GM13976 (cell line): Measurements from ENCODE around the gene ABTB2.

ENCODE experiments used
- DNase-seq: peaks from one replicate; pipeline ENCODE4 v3.0.0; 2012; ENCODE audit warnings: low spot score
- in situ Hi-C: fragments of 300-500 bp; cut with MboI; formaldehyde crosslinking; loops from one replicate; pipeline ENCODE4 v1.12.0; 2022; ENCODE audit warnings: low sequenced_read_pairs, mixed read lengths, inconsistent platforms; ENCODE audit not compliant: unreplicated experiment
- TF ChIP-seq, protein P1 (sequence below): IDR thresholded peaks from 2 replicates; pipeline ENCODE4 v1.5.1; 2012; ENCODE audit warnings: borderline replicate concordance, mild to moderate bottlenecking; ENCODE audit not compliant: insufficient read depth; ENCODE audit errors: extremely low read depth, missing control alignments, control extremely low read depth

ABTB2 gene

DNA sequence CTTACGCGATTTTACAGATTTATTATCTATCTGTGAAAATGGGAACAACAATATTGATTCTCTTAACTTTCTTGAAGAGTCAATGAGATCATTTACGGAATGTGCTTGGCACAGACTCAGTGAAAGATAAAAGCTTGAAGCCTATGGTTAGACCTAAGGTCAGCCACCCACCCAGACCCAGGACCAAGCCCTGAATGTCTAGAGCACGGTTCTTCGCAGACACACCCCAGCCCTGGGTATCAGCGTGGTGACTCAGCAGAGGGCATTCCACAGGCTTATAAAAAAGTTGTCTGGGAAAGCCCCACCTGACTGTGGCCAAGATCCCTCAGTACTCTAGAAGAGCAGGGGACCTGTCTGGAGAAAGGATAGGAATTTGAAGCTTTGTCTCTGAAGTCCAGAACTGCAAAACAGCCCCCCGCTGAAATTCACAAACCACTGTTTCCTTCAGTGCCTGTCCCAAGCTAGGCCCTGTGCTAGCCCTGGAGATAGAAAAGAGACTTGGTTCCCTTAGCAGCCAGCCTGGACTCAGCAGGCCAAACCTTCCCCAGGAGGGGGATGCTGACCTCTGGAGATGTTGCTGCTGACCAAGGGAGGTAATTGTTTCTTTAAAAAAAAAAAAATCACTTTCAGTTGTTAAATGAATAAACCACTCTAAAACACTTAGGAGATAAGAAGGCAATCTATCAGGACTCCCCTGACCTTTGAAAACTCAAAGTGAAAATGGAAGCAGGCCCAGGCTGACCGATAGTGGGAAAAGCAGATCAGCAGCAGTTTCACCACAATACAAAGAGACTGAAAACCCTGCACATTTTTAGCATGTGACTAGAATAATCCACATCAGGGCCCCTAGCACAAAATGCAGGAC is 114.0 kb downstream of the ABTB2 start:
- in situ Hi-C loops: no loop called here
- DNase-seq: peak; percentile 73
- TF ChIP-seq, protein P1, sequence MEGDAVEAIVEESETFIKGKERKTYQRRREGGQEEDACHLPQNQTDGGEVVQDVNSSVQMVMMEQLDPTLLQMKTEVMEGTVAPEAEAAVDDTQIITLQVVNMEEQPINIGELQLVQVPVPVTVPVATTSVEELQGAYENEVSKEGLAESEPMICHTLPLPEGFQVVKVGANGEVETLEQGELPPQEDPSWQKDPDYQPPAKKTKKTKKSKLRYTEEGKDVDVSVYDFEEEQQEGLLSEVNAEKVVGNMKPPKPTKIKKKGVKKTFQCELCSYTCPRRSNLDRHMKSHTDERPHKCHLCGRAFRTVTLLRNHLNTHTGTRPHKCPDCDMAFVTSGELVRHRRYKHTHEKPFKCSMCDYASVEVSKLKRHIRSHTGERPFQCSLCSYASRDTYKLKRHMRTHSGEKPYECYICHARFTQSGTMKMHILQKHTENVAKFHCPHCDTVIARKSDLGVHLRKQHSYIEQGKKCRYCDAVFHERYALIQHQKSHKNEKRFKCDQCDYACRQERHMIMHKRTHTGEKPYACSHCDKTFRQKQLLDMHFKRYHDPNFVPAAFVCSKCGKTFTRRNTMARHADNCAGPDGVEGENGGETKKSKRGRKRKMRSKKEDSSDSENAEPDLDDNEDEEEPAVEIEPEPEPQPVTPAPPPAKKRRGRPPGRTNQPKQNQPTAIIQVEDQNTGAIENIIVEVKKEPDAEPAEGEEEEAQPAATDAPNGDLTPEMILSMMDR: no peak

DNA sequence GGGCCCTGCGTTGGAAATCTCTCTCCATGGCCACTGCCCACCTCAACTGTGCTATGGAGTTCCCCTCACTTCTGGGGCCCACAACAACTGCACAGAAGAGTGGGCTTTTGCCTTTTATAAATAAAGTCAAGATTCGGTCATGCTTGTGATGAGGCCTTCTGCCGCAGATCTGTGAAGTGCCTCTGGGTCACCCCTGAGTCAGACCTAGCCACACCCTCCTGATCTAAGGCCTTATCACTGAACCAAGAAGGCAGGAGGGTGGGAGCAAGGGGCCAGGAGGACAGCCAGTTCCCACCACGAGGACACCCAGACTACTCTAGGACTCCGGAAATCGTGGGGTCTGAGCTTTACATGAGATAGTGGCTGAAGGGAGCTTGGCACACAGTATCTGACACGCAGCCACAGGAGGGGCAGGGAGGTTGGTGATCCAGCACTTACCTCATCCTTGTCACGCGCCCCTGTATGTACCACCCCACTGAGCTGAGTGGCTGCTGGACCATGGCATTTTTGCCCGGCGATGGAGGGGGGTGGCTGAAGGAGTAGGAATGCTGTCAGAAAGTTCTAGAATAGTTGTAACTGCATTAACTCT is 115.7 kb downstream of the ABTB2 start:
- TF ChIP-seq, protein P1: no peak
- peak; percentile 41 for DNase-seq
- in situ Hi-C loops: no loop called here

DNA sequence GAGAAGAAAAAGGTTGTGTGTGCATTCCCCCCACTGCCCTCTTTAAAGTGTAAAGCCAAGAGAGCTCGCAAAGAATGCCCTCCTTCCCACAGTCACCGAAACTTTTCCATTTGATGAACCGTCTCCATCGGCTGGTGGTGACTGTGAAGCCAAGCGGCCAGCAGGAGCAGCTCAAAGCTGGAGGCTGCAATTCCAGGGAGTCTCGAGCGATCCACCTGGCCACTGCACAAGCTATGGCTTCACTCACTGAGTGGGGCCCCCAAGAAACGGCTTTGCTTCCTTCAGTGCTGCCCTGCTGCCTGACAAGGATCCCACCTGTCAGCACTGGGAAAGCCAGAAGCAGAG is 117.7 kb downstream of the ABTB2 start:
- DNase-seq: no peak
- TF ChIP-seq, protein P1: no peak
- in situ Hi-C loops: no loop called here

DNA sequence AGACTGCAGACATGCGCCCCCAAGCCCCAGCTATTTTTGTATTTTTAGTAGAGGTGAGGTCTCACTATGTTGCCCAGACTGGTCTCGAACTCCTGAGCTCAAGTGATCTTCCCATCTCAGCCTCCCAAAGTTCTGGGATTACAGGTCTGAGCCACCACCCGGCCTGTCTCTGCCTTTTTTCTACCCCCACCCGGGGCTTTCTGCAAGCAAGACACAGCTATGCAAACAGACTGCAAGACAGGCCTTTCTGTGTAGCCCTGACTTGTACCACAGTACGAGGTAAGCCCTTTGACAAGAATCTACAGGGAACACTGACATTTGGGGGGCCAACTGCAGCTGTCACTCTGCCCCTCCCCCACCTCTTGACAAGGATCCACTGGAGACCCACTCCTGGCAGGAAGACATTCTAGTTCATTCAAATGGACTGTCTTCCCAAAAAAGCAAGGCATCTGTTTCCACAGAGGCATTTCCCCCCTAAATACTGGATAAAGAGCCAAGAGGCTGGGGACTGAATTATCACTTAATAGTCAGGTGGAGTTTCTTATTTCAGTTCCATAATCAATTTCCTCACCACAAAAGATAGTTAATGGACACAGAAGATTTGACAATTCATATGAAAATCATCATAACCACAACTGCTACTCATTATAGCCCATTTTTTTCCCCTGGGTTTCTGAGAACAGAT is 118.2 kb downstream of the ABTB2 start:
- DNase-seq: no peak
- TF ChIP-seq, protein P1: no peak
- in situ Hi-C loops: no loop called here

DNA sequence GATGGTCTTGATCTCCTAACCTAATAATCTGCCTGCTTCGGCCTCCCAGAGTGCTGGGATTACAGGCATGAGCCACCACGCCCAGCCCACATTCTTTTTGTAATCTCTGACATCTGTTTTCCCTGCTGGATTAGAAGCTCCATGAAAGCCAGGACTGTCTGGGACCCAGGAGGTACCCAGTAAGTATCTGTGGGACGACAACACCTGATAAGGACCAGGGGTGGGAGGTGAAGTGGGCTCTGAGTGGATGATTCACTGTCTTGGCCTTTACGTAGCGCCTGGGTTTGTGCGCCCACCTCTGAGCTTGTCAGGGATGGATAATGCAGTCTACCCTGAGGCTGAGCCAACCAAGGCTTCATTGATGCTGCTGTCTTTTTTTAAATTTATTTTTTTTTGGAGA is 118.8 kb downstream of the ABTB2 start:
- in situ Hi-C loops: no loop called here

DNA sequence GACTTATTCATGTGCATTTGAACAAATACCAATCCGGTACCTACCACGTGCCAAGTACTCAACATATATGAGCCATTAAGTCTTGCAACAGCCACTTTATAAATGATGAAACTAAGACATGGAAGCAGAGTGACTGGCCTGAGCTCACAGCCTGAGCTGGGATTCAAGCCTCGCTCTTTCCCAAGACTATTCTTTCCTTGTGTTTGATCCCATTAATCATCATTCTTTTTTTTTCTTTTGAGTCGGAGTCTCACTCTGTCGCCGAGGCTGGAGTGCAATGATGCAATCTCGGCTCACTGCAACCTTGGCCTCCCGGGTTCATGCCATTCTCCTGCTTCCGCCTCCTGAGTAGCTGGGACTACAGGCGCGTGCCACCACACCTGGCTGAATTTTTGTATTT is 119.3 kb downstream of the ABTB2 start:
- DNase-seq: no peak
- in situ Hi-C loops: no loop called here

More for the DNA sequence above, 118.8 kb downstream of the ABTB2 start:
- TF ChIP-seq, protein P1: no peak
- DNase-seq: no peak

More for the DNA sequence above, 119.3 kb downstream of the ABTB2 start:
- TF ChIP-seq, protein P1: no peak
